Osteocyte (in vitro differentiated cells): ENCODE measurements around the gene SORCS1. TPM values are rescaled to one million over a fixed set of nuclear protein-coding genes. Genes with fewer than 3 reads are reported as not detected.

Source experiments
- DNase-seq: peaks from one replicate; pipeline ENCODE4 v3.0.0; 2021; ENCODE audit warnings: mixed read lengths; ENCODE audit not compliant: unreplicated experiment; ENCODE audit errors: extremely low spot score
- H3K27ac Mint-ChIP-seq: one replicate; pipeline ENCODE4 v1.8.0; 2021; ENCODE audit warnings: mild to moderate bottlenecking, mixed read lengths; ENCODE audit not compliant: unreplicated experiment
- H3K27me3 Mint-ChIP-seq: one replicate; pipeline ENCODE4 v1.8.0; 2021; ENCODE audit warnings: mixed read lengths; ENCODE audit not compliant: unreplicated experiment
- H3K36me3 Mint-ChIP-seq: one replicate; pipeline ENCODE4 v1.8.0; 2021; ENCODE audit warnings: mixed read lengths; ENCODE audit not compliant: unreplicated experiment
- H3K4me1 Mint-ChIP-seq: one replicate; pipeline ENCODE4 v1.8.0; 2021; ENCODE audit warnings: mixed read lengths; ENCODE audit not compliant: unreplicated experiment
- H3K4me3 Mint-ChIP-seq: one replicate; pipeline ENCODE4 v1.8.0; 2021; ENCODE audit warnings: mild to moderate bottlenecking, moderate library complexity, mixed read lengths; ENCODE audit not compliant: unreplicated experiment
- H3K9me3 Mint-ChIP-seq: one replicate; pipeline ENCODE4 v1.8.0; 2021; ENCODE audit warnings: mixed read lengths; ENCODE audit not compliant: unreplicated experiment
- total RNA-seq: library from RNA; stranded (reverse); gene quantifications from 2 replicates; pipeline ENCODE4 v1.2.1, GENCODE V29; 2021
- TF ChIP-seq, protein P1 (sequence below): fragments of 200-600 bp; sonication (generic); IDR thresholded peaks from 2 replicates; pipeline ENCODE4 v1.5.0; 2021; ENCODE audit warnings: antibody characterized with exemption, mild to moderate bottlenecking, moderate library complexity

Gene SORCS1
- total RNA-seq, 1 donor from 2014 or later, result not detected

DNA sequence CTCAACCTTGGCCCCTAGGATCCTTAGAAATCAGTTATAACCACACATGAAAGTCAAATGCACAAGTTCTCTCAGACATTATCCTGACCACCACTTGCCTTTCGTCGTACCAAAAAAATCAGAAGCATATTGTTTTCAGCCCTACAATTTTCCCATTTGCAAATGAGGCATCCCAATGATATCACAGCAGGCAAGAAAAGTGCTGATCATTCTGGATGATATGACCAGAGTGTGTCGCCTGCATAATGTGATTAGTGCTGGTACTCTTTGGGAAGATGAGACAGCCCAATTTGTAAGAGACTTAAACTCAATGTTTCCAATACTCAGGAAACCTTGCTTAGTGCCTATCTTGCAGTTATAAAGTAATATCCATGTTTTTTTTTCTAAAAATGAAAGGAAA is 168.0 kb downstream of the SORCS1 start:
- DNase-seq, result no peak
- TF ChIP-seq, protein P1, sequence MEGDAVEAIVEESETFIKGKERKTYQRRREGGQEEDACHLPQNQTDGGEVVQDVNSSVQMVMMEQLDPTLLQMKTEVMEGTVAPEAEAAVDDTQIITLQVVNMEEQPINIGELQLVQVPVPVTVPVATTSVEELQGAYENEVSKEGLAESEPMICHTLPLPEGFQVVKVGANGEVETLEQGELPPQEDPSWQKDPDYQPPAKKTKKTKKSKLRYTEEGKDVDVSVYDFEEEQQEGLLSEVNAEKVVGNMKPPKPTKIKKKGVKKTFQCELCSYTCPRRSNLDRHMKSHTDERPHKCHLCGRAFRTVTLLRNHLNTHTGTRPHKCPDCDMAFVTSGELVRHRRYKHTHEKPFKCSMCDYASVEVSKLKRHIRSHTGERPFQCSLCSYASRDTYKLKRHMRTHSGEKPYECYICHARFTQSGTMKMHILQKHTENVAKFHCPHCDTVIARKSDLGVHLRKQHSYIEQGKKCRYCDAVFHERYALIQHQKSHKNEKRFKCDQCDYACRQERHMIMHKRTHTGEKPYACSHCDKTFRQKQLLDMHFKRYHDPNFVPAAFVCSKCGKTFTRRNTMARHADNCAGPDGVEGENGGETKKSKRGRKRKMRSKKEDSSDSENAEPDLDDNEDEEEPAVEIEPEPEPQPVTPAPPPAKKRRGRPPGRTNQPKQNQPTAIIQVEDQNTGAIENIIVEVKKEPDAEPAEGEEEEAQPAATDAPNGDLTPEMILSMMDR, result no peak
- no peak overlapping the region for H3K27ac Mint-ChIP-seq

DNA sequence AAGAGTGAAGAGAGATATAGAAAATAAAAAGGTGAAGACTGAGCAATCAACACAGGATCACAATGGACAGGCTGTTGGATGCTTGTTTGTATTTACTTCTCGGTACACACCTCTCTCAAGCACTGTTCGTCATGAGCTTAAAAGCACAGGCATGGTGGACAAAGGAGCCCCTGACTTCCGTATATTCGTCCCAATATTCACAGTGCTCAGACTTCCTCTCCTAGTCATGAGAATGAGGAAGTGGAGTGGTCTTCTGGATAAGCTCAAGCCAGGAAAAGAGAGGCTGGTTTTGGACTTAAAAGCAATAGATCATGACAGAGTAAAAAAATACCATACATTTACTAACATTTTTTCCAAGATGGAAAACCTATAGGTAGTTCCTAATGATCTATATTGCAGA is 172.5 kb downstream of the SORCS1 start:
- H3K36me3 Mint-ChIP-seq, result no peaks in the 10 kb centered on the region
- H3K9me3 Mint-ChIP-seq, result peaks cover 22% of the 10 kb centered on the region
- no peak for DNase-seq
- H3K4me3 Mint-ChIP-seq, result no peak overlapping the region
- TF ChIP-seq, protein P1, result no peak
- no peak overlapping the region for H3K27ac Mint-ChIP-seq
- no peaks in the 10 kb centered on the region for H3K4me1 Mint-ChIP-seq
- no peaks in the 10 kb centered on the region for H3K27me3 Mint-ChIP-seq

More for the DNA sequence above, 168.0 kb downstream of the SORCS1 start:
- no peak overlapping the region for H3K4me3 Mint-ChIP-seq
- peaks cover 21% of the 10 kb centered on the region for H3K9me3 Mint-ChIP-seq
- no peaks in the 10 kb centered on the region for H3K4me1 Mint-ChIP-seq
- H3K36me3 Mint-ChIP-seq, result no peaks in the 10 kb centered on the region
- H3K27me3 Mint-ChIP-seq, result no peaks in the 10 kb centered on the region

DNA sequence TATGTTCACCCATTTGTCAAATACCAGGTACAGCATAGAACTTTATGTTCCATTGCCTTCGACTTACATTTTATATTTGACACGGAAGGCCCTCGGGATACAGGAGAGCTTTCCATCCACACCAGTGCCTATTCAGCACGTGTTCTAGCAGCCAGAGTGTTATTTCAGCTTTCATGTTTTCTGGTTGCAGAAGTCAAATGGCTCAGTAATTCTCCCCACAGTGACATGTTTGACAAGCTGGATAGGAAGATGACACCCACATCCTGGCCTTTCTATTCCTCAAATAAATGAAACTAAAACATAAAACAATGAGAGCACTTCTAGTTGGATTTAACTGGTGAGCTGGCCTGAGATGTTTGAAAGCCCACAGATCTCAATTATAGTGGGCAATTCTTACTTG is 173.4 kb downstream of the SORCS1 start:
- TF ChIP-seq, protein P1, result no peak
- H3K27me3 Mint-ChIP-seq, result no peaks in the 10 kb centered on the region
- H3K4me1 Mint-ChIP-seq, result no peaks in the 10 kb centered on the region
- H3K4me3 Mint-ChIP-seq, result no peak overlapping the region
- no peaks in the 10 kb centered on the region for H3K36me3 Mint-ChIP-seq
- peaks cover 27% of the 10 kb centered on the region for H3K9me3 Mint-ChIP-seq
- no peak for DNase-seq
- no peak overlapping the region for H3K27ac Mint-ChIP-seq

DNA sequence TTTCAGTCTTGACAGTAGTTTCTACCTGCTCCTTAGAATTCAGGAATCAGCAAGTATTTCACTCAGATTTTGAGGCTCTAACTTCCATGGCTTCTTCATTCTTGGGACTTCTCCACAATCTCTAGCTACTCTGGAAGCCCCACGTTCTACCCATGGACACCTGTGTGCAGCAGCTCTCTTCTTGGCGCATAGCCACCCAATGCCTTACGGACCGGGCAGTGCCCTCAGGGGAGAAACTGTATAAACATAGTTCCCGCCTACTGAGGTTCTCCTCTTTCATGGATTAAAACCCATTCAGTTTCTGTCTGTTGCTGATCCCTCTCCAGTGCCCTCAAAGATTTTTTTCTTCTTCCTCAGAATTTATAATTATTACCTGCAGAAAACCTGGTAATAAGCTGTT is 177.1 kb downstream of the SORCS1 start:
- Mint-ChIP-seq H3K4me1 (no peaks in the 10 kb centered on the region), H3K27me3 (no peaks in the 10 kb centered on the region), H3K4me3 (no peak overlapping the region), H3K27ac (no peak overlapping the region), H3K36me3 (no peaks in the 10 kb centered on the region), H3K9me3 (peaks cover 23% of the 10 kb centered on the region)
- TF ChIP-seq, protein P1, result no peak
- DNase-seq, result no peak

DNA sequence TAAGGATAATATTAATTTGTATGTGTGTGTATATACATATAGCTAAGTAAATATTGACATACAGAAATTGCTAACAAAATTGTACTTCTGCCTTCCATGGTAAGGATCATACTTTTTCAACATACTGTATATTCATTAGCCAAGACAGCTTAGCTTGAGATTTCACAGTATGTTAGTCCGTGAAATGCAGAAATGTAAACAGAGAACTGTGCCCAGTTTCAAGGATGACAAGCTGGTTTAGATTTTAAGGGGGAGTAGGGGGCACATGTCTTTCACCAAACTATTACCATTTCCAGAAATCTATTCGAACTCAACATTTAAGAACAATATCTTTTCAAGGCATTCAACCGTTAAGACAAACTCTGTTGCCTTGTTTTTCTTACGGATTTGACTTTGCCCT is 182.2 kb downstream of the SORCS1 start:
- H3K27me3 Mint-ChIP-seq, result no peaks in the 10 kb centered on the region
- DNase-seq, result no peak
- H3K4me1 Mint-ChIP-seq, result no peaks in the 10 kb centered on the region
- TF ChIP-seq, protein P1, result no peak
- H3K4me3 Mint-ChIP-seq, result no peak overlapping the region
- no peaks in the 10 kb centered on the region for H3K36me3 Mint-ChIP-seq
- H3K9me3 Mint-ChIP-seq, result peaks cover 13% of the 10 kb centered on the region
- no peak overlapping the region for H3K27ac Mint-ChIP-seq
